Stimulated activated effector memory CD8-positive, alpha-beta T cell treated with anti-CD3 and anti-CD28 coated beads, Interleukin-12 subunit alpha, Interleukin-12 subunit beta, amount 100 ng/mL, for 72 hours (primary cell): Measurements from ENCODE around the gene NKIRAS2.

Source experiments
- ATAC-seq: fragments of 150-1000 bp; cut with Tn5 transposase; 2 replicates; pipeline ENCODE4 v1.10.0; 2021
- DNase-seq, 2 donors: peaks; one replicate each; pipeline ENCODE4 v3.0.0; 2021 to 2022; ENCODE audit warnings: low spot score in 2 of 2
- H3K27ac Mint-ChIP-seq: one replicate; pipeline ENCODE4 v1.8.0; 2022; ENCODE audit warnings: mild to moderate bottlenecking, mixed read lengths
- H3K36me3 Mint-ChIP-seq: one replicate; pipeline ENCODE4 v1.8.0; 2022; ENCODE audit warnings: mild to moderate bottlenecking, mixed read lengths
- H3K4me1 Mint-ChIP-seq: one replicate; pipeline ENCODE4 v1.8.0; 2022; ENCODE audit warnings: mixed read lengths
- H3K4me3 Mint-ChIP-seq: one replicate; pipeline ENCODE4 v1.8.0; 2022; ENCODE audit warnings: mild to moderate bottlenecking, mixed read lengths
- H3K9me3 Mint-ChIP-seq: one replicate; pipeline ENCODE4 v1.8.0; 2022; ENCODE audit warnings: mixed read lengths

Gene NKIRAS2

GRCh38 chr17:42052346-42052877 is 32.5 kb downstream of the NKIRAS2 start:
- Mint-ChIP-seq H3K36me3 (no peaks in the 10 kb centered on the region), H3K27ac (no peak overlapping the region), H3K9me3 (no peaks in the 10 kb centered on the region), H3K4me1 (peaks cover 7% of the 10 kb centered on the region), H3K4me3 (no peak overlapping the region)
- DNase-seq = no peak
- ATAC-seq = no peak

GRCh38 chr17:42053731-42054500 is 34.0 kb downstream of the NKIRAS2 start:
- ATAC-seq (no peak), DNase-seq (no peak)
- H3K4me3 Mint-ChIP-seq = no peak overlapping the region
- H3K9me3 Mint-ChIP-seq = no peaks in the 10 kb centered on the region
- H3K36me3 Mint-ChIP-seq = no peaks in the 10 kb centered on the region
- no peak overlapping the region for H3K27ac Mint-ChIP-seq
- H3K4me1 Mint-ChIP-seq = peaks cover 7% of the 10 kb centered on the region

GRCh38 chr17:42055027-42055426 is 35.1 kb downstream of the NKIRAS2 start:
- ATAC-seq = no peak
- DNase-seq = no peak
- no peak overlapping the region for H3K27ac Mint-ChIP-seq
- peaks cover 7% of the 10 kb centered on the region for H3K4me1 Mint-ChIP-seq
- no peak overlapping the region for H3K4me3 Mint-ChIP-seq
- no peaks in the 10 kb centered on the region for H3K9me3 Mint-ChIP-seq
- no peaks in the 10 kb centered on the region for H3K36me3 Mint-ChIP-seq

- H3K4me3 Mint-ChIP-seq = no peak overlapping the region
- no peak for ATAC-seq
- no peaks in the 10 kb centered on the region for H3K9me3 Mint-ChIP-seq
Observed at GRCh38 chr17:42055496-42055895, 35.6 kb downstream of the NKIRAS2 start.

GRCh38 chr17:42056635-42057034 is 36.7 kb downstream of the NKIRAS2 start:
- Mint-ChIP-seq H3K27ac (no peak overlapping the region), H3K9me3 (no peaks in the 10 kb centered on the region), H3K36me3 (no peaks in the 10 kb centered on the region), H3K4me3 (no peak overlapping the region), H3K4me1 (no peaks in the 10 kb centered on the region)
- ATAC-seq (no peak), DNase-seq (no peak)

More at GRCh38 chr17:42055496-42055895, 35.6 kb downstream of the NKIRAS2 start:
- DNase-seq = no peak
- peaks cover 7% of the 10 kb centered on the region for H3K4me1 Mint-ChIP-seq
- no peaks in the 10 kb centered on the region for H3K36me3 Mint-ChIP-seq
- no peak overlapping the region for H3K27ac Mint-ChIP-seq

- H3K27ac Mint-ChIP-seq = no peak overlapping the region
- ATAC-seq (no peak), DNase-seq (no peak)
- no peaks in the 10 kb centered on the region for H3K36me3 Mint-ChIP-seq
- H3K9me3 Mint-ChIP-seq = no peaks in the 10 kb centered on the region
- no peak overlapping the region for H3K4me3 Mint-ChIP-seq
- H3K4me1 Mint-ChIP-seq = no peaks in the 10 kb centered on the region
Observed at GRCh38 chr17:42058063-42058462, 38.2 kb downstream of the NKIRAS2 start.

GRCh38 chr17:42059815-42060214 is 39.9 kb downstream of the NKIRAS2 start:
- Mint-ChIP-seq H3K4me3 (no peak overlapping the region), H3K36me3 (peaks cover 6% of the 10 kb centered on the region), H3K9me3 (no peaks in the 10 kb centered on the region), H3K4me1 (peaks cover 12% of the 10 kb centered on the region), H3K27ac (peak overlapping the region; percentile 18)
- ATAC-seq (no peak), DNase-seq (no peak)

GRCh38 chr17:42060231-42060630 is 40.3 kb downstream of the NKIRAS2 start:
- peak overlapping the region; percentile 18 for H3K27ac Mint-ChIP-seq
- H3K9me3 Mint-ChIP-seq = no peaks in the 10 kb centered on the region
- DNase-seq = no peak
- H3K4me1 Mint-ChIP-seq = peaks cover 12% of the 10 kb centered on the region
- no peak for ATAC-seq
- H3K4me3 Mint-ChIP-seq = no peak overlapping the region
- peaks cover 6% of the 10 kb centered on the region for H3K36me3 Mint-ChIP-seq

GRCh38 chr17:42061646-42062487 is 42.0 kb downstream of the NKIRAS2 start:
- DNase-seq = no peak
- Mint-ChIP-seq H3K27ac (no peak overlapping the region), H3K36me3 (peaks cover 6% of the 10 kb centered on the region), H3K4me1 (peaks cover 12% of the 10 kb centered on the region), H3K9me3 (no peaks in the 10 kb centered on the region), H3K4me3 (no peak overlapping the region)
- no peak for ATAC-seq

GRCh38 chr17:42062681-42063080 is 42.8 kb downstream of the NKIRAS2 start:
- DNase-seq (no peak), ATAC-seq (no peak)
- Mint-ChIP-seq H3K4me3 (no peak overlapping the region), H3K9me3 (no peaks in the 10 kb centered on the region), H3K27ac (no peak overlapping the region), H3K4me1 (peaks cover 12% of the 10 kb centered on the region), H3K36me3 (peaks cover 6% of the 10 kb centered on the region)

GRCh38 chr17:42065201-42065600 is 45.3 kb downstream of the NKIRAS2 start:
- H3K9me3 Mint-ChIP-seq = no peaks in the 10 kb centered on the region
- peaks cover 12% of the 10 kb centered on the region for H3K4me1 Mint-ChIP-seq
- ATAC-seq = no peak
- no peak for DNase-seq
- peaks cover 6% of the 10 kb centered on the region for H3K36me3 Mint-ChIP-seq
- no peak overlapping the region for H3K27ac Mint-ChIP-seq
- H3K4me3 Mint-ChIP-seq = no peak overlapping the region

- peak; percentile 69 to 89 for DNase-seq
- peak; percentile 58 for ATAC-seq
- H3K4me1 Mint-ChIP-seq = peaks cover 22% of the 10 kb centered on the region
- no peaks in the 10 kb centered on the region for H3K9me3 Mint-ChIP-seq
- H3K36me3 Mint-ChIP-seq = peaks cover 6% of the 10 kb centered on the region
- H3K4me3 Mint-ChIP-seq = no peak overlapping the region
- H3K27ac Mint-ChIP-seq = no peak overlapping the region
Observed at GRCh38 chr17:42067371-42068091, 47.6 kb downstream of the NKIRAS2 start.

GRCh38 chr17:42068979-42069378 is 49.1 kb downstream of the NKIRAS2 start:
- Mint-ChIP-seq H3K4me3 (no peak overlapping the region), H3K36me3 (peaks cover 3% of the 10 kb centered on the region), H3K27ac (no peak overlapping the region), H3K9me3 (no peaks in the 10 kb centered on the region), H3K4me1 (peaks cover 14% of the 10 kb centered on the region)
- no peak for DNase-seq
- ATAC-seq = no peak

- Mint-ChIP-seq H3K4me3 (peak overlapping the region; percentile 39), H3K27ac (peak overlapping the region; percentile 37), H3K4me1 (peaks cover 10% of the 10 kb centered on the region), H3K36me3 (no peaks in the 10 kb centered on the region), H3K9me3 (no peaks in the 10 kb centered on the region)
- no peak for ATAC-seq
- DNase-seq = no peak
Observed at GRCh38 chr17:42071810-42072209, 51.9 kb downstream of the NKIRAS2 start.
